ENCODE data around the gene SCO2. TPM values are rescaled to one million over a fixed set of nuclear protein-coding genes. Genes with fewer than 3 reads are reported as not detected.

Gene SCO2
- total RNA-seq, 1 experiment from 2014 or later, result 7.0 TPM

- no peaks in the 10 kb centered on the region for H3K9me3 ChIP-seq (ENCODE audit: control insufficient read depth in 1 of 2, insufficient read depth in 1 of 2, low read depth in 1 of 2, low read length in 2 of 2)
- no peak overlapping the region for H2AFZ ChIP-seq (ENCODE audit: low read depth, low read length, poor library complexity, severe bottlenecking)
- TF ChIP-seq ZBTB33 (IDR thresholded peaks at IDR 0.05; ENCODE audit: extremely low read depth, insufficient replicate concordance, low read length) (no peak), EZH2phosphoT487 (IDR thresholded peaks at IDR 0.05; ENCODE audit: borderline replicate concordance) (no peak), ATF3 (IDR thresholded peaks at IDR 0.05) (no peak), CTCF (IDR thresholded peaks at IDR 0.05 in 2 of 3, conservative IDR thresholded peaks at IDR 0.05 in 1 of 3; ENCODE audit: borderline replicate concordance in 1 of 3, insufficient read depth in 1 of 3, low read depth in 2 of 3, low read length in 2 of 3) (no peak), SIN3A (IDR thresholded peaks at IDR 0.05; ENCODE audit: low read depth) (no peak), REST (IDR thresholded peaks at IDR 0.05; ENCODE audit: low read depth) (no peak), RAD21 (IDR thresholded peaks at IDR 0.05; ENCODE audit: low read depth) (no peak), SP1 (IDR thresholded peaks at IDR 0.05; ENCODE audit: low read depth) (no peak), YY1 (IDR thresholded peaks at IDR 0.05; ENCODE audit: extremely low read depth, insufficient replicate concordance, low read depth, low read length) (no peak), JUND (IDR thresholded peaks at IDR 0.05) (no peak), ELF1 (IDR thresholded peaks at IDR 0.05; ENCODE audit: borderline replicate concordance, low read depth) (no peak), POLR2AphosphoS5 (IDR thresholded peaks at IDR 0.05; ENCODE audit: low read depth, low read length) (no peak), EGR1 (IDR thresholded peaks at IDR 0.05; ENCODE audit: low read depth) (no peak)
- H3K27ac ChIP-seq (ENCODE audit: low read depth, low read length), result no peak overlapping the region
- H3K4me1 ChIP-seq (ENCODE audit: control insufficient read depth in 1 of 2, insufficient read depth in 2 of 2, low read length in 2 of 2), result peaks cover 0 to under 1% of the 10 kb centered on the region in 2 experiments; a peak in 1 of 4 replicates
- no peak for ATAC-seq
- H3K9ac ChIP-seq (ENCODE audit: low read length), result no peak overlapping the region
- H4K20me1 ChIP-seq (ENCODE audit: insufficient read depth), result no peaks in the 10 kb centered on the region
- H3K4me3 ChIP-seq (replicated peaks in 1 of 2; ENCODE audit: low read depth in 1 of 2, low read length in 2 of 2), result no peak overlapping the region
- POLR2A ChIA-PET, result no interaction called here
- no peaks in the 10 kb centered on the region for H3K9me2 ChIP-seq (ENCODE audit: insufficient read depth)
- no peak for DNase-seq (ENCODE audit: low read depth, low spot score)
- H3K79me2 ChIP-seq (ENCODE audit: insufficient read depth, low read length), result no peaks in the 10 kb centered on the region
- no TSS peak for BruUV-seq (replicated peaks)
- no peak overlapping the region for H3K4me2 ChIP-seq (ENCODE audit: low read length)
- no peaks in the 10 kb centered on the region for H3K27me3 ChIP-seq (ENCODE audit: insufficient read depth, low read length)
- RAD21 ChIA-PET (ENCODE audit: low non-redundant PET in 1 of 2, low total read pairs in 2 of 2, uncharacterized antibody in 2 of 2, unreplicated experiment in 2 of 2), result interaction anchor here in 1 of 2 experiments (0.6 kb wide), 1 partner anchor 60 kb away, joined by 3 read pairs; no protein-coding TSS in a partner anchor
- no peaks in the 10 kb centered on the region for H3K36me3 ChIP-seq (ENCODE audit: control insufficient read depth in 1 of 2, insufficient read depth in 2 of 2, low read length in 2 of 2)
- intact Hi-C loops (cut with micrococcal nuclease), result no loop called here
- CTCF ChIA-PET, result no interaction called here
Measured at GRCh38 chr22:50490531-50491308, 34.7 kb downstream of the SCO2 start.

Measured in HCT116 (cell line).